DOHH2 (cell line): ENCODE measurements around the gene LRMDA.

Experiments
- H3F3A ChIP-seq: fragments of 200-600 bp; sonication (generic), shearing (Covaris generic); 2 replicates; pipeline ENCODE4 v1.6.0; 2016; ENCODE audit warnings: antibody characterized with exemption, mild to moderate bottlenecking; ENCODE audit not compliant: control insufficient read depth, insufficient read depth
- H3K27ac ChIP-seq: fragments of 200-600 bp; sonication (generic); 2 replicates; pipeline ENCODE4 v1.5.1; 2014; ENCODE audit warnings: low read depth, mild to moderate bottlenecking, low read length, moderate library complexity
- H3K27me3 ChIP-seq: fragments of 200-600 bp; sonication (generic); 2 replicates; pipeline ENCODE4 v1.6.1; 2014; ENCODE audit warnings: mild to moderate bottlenecking, low read length, mixed read lengths; ENCODE audit not compliant: control insufficient read depth
- H3K36me3 ChIP-seq: fragments of 200-600 bp; sonication (generic); 2 replicates; pipeline ENCODE4 v1.6.1; 2014; ENCODE audit warnings: mild to moderate bottlenecking, low read length, moderate library complexity, mixed read lengths; ENCODE audit not compliant: control insufficient read depth
- H3K4me1 ChIP-seq: fragments of 200-600 bp; sonication (generic); 2 replicates; pipeline ENCODE4 v1.6.1; 2014; ENCODE audit warnings: mild to moderate bottlenecking, low read length, mixed read lengths; ENCODE audit not compliant: control insufficient read depth
- H3K4me2 ChIP-seq: fragments of 200-600 bp; sonication (generic); 2 replicates; pipeline ENCODE4 v1.6.0; 2014; ENCODE audit warnings: mild to moderate bottlenecking, low read length, moderate library complexity
- H3K4me3 ChIP-seq: fragments of 200-600 bp; sonication (generic); 2 replicates; pipeline ENCODE4 v1.5.1; 2014; ENCODE audit warnings: mild to moderate bottlenecking, low read length, mixed read lengths
- H3K79me2 ChIP-seq: fragments of 200-600 bp; sonication (generic); 2 replicates; pipeline ENCODE4 v1.6.1; 2014; ENCODE audit warnings: mild to moderate bottlenecking, low read length, mixed read lengths; ENCODE audit not compliant: control insufficient read depth
- H3K9me2 ChIP-seq: fragments of 200-600 bp; sonication (generic); replicated peaks from 2 replicates; pipeline ENCODE4 v1.6.1; 2014; ENCODE audit warnings: mild to moderate bottlenecking, low read length, mixed read lengths; ENCODE audit not compliant: control insufficient read depth
- H3K9me3 ChIP-seq: fragments of 200-600 bp; sonication (generic); 2 replicates; pipeline ENCODE4 v1.6.1; 2014; ENCODE audit warnings: antibody characterized with exemption, low read length, mixed read lengths; ENCODE audit not compliant: control insufficient read depth, insufficient read depth
- H4K20me1 ChIP-seq: fragments of 200-600 bp; sonication (generic); 2 replicates; pipeline ENCODE4 v1.6.0; 2014; ENCODE audit warnings: low read depth, mild to moderate bottlenecking, antibody characterized with exemption, low read length, moderate library complexity; ENCODE audit not compliant: control insufficient read depth, insufficient read depth
- EZH2phosphoT487 ChIP-seq: fragments of 200-600 bp; sonication (generic); IDR thresholded peaks from 2 replicates; pipeline ENCODE4 v1.6.1; 2017; ENCODE audit warnings: borderline replicate concordance, mild to moderate bottlenecking, antibody characterized with exemption, low read length, moderate library complexity, mixed read lengths
- TF ChIP-seq, protein P1 (sequence below): fragments of 200-600 bp; sonication (generic); IDR thresholded peaks from one replicate; pipeline ENCODE4 v1.5.1; 2014; ENCODE audit warnings: antibody characterized with exemption, mild to moderate bottlenecking, low read depth, low read length; ENCODE audit not compliant: poor library complexity, severe bottlenecking

Gene LRMDA

DNA sequence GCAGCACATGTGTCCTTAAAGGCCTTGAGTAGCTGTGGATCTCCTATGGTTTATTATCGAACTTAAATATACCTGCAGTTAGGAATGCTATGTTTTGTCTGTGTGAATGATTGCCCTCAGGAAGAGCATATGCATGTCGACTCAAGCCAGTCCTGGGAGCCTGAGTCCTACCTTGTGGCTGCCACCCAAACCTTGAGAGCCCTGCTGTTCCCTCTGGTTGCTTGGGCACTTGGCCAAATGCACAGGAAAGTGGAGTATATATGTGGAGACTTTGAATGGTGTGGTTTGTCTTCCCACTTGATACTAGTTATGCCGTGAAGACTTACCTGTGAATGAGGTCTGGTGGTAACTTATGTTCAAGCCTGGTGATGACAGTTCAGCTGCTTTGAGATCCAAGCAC, 409.8 kb downstream of the LRMDA start:
- no peak overlapping the region for H3K4me2 ChIP-seq
- H3K9me3 ChIP-seq = no peaks in the 10 kb centered on the region
- H3K9me2 ChIP-seq = no peaks in the 10 kb centered on the region
- H3K79me2 ChIP-seq = no peaks in the 10 kb centered on the region
- no peaks in the 10 kb centered on the region for H4K20me1 ChIP-seq
- no peak overlapping the region for H3K27ac ChIP-seq
- no peaks in the 10 kb centered on the region for H3K36me3 ChIP-seq
- no peaks in the 10 kb centered on the region for H3F3A ChIP-seq
- no peaks in the 10 kb centered on the region for H3K4me1 ChIP-seq
- no peak overlapping the region for H3K4me3 ChIP-seq
- H3K27me3 ChIP-seq = no peaks in the 10 kb centered on the region
- TF ChIP-seq, protein P1, sequence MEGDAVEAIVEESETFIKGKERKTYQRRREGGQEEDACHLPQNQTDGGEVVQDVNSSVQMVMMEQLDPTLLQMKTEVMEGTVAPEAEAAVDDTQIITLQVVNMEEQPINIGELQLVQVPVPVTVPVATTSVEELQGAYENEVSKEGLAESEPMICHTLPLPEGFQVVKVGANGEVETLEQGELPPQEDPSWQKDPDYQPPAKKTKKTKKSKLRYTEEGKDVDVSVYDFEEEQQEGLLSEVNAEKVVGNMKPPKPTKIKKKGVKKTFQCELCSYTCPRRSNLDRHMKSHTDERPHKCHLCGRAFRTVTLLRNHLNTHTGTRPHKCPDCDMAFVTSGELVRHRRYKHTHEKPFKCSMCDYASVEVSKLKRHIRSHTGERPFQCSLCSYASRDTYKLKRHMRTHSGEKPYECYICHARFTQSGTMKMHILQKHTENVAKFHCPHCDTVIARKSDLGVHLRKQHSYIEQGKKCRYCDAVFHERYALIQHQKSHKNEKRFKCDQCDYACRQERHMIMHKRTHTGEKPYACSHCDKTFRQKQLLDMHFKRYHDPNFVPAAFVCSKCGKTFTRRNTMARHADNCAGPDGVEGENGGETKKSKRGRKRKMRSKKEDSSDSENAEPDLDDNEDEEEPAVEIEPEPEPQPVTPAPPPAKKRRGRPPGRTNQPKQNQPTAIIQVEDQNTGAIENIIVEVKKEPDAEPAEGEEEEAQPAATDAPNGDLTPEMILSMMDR = no peak
- no peak for TF ChIP-seq EZH2phosphoT487

DNA sequence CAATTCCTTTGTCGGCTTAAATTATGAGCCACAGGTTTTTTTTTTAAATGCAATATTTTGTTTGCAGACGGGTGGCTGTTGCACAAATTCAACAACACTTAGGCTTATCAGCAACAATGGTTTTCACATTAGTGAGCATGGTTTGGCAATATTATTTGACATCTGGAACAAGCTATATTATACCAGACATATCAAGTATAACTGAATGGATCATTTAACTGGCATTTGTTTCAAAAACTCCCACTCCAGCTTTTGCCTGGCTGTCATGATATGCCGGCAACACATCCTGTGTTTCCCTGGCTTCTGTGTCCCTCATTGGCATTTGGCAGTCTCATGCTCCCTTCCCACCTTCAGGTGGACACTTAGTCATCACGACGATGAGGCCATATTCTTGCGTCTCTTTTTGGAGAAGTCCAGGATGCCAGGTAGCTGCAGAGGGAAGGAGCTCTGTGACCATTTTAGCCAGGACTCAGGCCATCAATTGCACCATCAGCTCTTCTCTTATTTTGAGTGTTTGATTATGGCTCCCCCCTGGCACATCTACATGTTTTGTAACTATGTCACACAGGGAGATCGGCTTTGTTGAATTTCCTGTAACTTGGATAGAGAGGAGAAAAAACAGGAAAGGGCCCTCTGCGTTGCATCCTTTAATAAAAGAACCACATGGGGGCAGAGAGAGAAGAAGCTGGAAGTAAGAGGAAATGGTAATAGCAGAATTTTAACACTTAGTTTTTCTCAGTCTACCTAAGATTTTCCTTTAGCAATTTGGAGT, 413.9 kb downstream of the LRMDA start:
- no peak overlapping the region for H3K27ac ChIP-seq
- H3K4me2 ChIP-seq = no peak overlapping the region
- no peaks in the 10 kb centered on the region for H3K27me3 ChIP-seq
- H3K9me3 ChIP-seq = no peaks in the 10 kb centered on the region
- H3F3A ChIP-seq = no peaks in the 10 kb centered on the region
- no peaks in the 10 kb centered on the region for H4K20me1 ChIP-seq
- H3K4me1 ChIP-seq = no peaks in the 10 kb centered on the region
- H3K4me3 ChIP-seq = no peak overlapping the region
- H3K36me3 ChIP-seq = no peaks in the 10 kb centered on the region
- H3K9me2 ChIP-seq = no peaks in the 10 kb centered on the region
- H3K79me2 ChIP-seq = no peaks in the 10 kb centered on the region
- TF ChIP-seq, protein P1 = no peak
- TF ChIP-seq EZH2phosphoT487 = no peak

DNA sequence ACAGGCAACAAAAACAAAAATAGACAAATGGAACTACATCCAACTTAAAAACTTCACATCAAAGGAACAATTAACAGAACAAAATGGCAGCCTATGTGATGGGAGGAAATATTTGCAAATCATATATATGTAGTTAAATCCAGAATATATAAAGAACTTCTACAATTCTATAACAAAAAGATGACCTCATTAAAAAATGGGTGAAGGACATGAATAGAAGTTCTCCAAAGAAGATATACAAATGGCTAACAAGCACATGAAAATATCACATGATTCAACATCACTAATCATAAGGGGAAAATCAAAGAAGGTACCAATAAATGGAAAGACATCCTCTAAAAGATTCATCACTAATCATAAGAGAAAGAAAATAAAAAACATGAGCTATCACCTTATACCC, 416.1 kb downstream of the LRMDA start:
- Histone ChIP-seq H3F3A (no peaks in the 10 kb centered on the region), H3K4me1 (no peaks in the 10 kb centered on the region), H3K4me2 (no peak overlapping the region), H3K79me2 (no peaks in the 10 kb centered on the region), H3K27me3 (no peaks in the 10 kb centered on the region), H3K36me3 (no peaks in the 10 kb centered on the region), H3K4me3 (no peak overlapping the region), H3K9me3 (no peaks in the 10 kb centered on the region), H3K9me2 (no peaks in the 10 kb centered on the region), H4K20me1 (no peaks in the 10 kb centered on the region), H3K27ac (no peak overlapping the region)
- TF ChIP-seq EZH2phosphoT487 = no peak
- TF ChIP-seq, protein P1 = no peak
